ENCODE data around the gene SORCS3.

The SORCS3 gene

DNA sequence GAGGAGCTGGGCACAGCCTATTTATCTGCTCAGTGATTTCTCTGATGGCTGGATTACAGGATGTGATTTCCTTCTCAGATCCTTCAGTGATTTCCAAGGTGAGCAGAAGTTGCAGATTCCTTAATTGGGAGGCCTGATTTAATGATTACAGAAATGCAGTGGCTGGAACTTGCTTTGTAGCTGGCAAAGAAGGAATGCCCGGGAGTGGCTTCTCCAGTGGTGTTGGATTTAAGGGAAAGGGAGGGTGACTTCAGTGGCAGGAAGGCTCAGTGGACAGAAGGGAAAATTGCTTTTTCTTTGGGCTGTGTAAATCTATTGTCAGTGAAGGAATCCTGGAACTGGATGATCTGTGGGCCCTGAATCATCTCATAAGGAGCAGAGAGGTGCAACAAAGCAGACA is 5.1 kb downstream of the SORCS3 start:
- no peak for DNase-seq (ENCODE audit: low read depth)

DNA sequence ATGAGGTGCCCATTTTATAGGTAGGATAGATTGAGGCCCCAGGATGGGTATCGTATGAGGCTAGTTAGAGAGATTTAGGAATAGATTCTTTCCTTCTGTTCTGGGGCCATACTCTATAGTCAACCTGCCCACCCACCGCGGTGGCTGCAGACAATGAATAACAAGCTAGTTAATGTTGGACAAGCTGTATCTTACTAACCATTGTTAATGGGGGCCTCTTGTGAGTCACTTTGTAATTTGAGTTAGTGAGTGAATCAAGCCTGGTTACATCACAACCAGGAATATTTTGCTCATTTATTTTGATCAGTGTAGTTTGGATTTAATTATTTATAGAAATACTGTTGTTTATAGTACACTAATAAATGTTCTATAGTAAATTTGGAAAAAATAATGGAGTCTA is 7.3 kb downstream of the SORCS3 start:
- no peak for DNase-seq (ENCODE audit: low read depth)

DNA sequence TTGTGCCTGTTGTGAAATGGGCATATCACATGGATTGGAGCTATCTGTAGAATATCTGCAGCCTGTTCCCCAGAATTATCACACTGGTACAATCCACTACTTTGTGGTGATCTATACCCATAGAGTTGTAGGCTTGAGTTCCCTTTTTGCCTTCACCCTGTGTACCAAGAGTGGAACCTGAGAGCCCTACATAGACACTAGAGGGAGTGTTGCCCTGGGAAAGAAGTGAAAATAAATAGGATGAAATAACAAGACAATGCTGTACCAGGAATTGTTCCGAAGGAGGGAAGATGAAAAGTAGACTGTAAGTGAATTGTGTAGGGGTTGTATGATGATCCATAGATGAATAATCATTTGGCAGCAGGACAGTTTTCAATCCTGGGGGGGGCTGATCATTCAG is 9.0 kb downstream of the SORCS3 start:
- DNase-seq (ENCODE audit: low read depth): no peak

DNA sequence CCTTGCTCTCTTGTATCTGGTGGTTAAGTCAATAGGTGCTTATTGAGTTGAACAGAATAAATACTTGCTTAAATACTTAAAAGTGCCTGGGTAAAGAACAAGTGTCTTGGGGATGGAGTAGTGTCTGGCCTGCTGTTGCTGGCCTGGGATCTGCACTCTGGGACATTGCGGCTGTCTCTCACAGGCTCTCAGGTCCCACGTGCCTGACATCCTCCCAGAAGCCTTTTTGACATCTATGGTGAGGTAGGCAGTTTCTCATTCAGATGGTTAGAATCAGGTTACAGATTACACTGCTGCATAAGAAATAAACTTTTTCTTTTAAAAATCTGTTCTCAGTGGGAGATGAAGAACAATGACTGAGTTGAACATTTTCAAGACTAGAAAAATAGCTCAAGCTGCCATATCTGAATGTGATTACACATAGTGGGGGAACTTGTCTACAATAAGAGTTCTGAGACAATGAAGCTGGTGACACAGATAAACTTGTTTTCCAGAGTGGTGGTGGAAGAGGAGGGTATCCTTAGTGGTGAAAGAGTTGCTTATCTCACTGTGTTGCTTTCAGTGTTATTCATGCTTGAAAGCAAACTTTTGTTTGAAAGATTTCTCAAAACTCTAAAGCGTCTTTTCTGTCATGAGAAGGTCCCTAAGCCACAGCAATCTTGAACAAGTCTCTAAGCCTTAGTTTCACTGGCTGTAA is 9.7 kb downstream of the SORCS3 start:
- no peak for DNase-seq (ENCODE audit: low read depth)

DNA sequence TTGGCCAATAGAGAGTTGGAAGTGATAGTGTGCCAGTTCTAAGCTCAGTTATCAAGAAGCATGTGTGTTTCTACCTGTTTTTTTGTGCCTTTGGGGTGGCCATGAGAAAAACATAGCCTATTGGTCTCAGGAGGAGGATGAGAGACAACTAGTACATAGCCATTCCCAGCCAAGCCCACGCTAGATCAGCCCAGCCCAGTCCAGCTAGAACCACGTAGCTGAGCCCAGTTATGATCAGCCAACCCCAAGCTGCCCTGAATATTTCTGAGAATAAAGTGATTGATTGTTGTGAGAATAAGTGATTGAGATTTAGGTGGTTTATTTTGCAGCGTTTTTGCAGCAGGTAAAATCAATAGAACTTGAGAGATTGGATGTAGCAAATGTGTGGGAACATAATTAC is 15.9 kb downstream of the SORCS3 start:
- no peak for DNase-seq (ENCODE audit: low read depth)

DNA sequence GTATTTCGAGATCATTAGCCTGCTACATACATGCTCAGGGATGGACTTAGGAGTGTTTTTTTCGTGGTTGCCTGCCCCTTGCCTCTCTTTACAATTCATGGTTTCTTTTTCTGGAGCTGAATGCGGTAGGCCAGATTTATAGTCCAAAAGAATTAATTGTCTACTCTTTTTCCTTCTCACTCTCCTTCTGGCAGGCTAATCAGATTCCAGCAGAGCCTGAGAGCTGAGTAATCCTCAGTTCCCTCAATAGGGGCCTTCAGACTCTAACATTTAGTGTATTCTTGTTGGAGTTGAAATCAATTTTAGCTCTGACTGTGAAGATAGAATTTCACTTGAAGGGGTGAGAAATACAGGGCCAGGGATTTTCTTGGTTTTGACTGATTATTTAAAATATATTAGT is 16.4 kb downstream of the SORCS3 start:
- no peak for DNase-seq (ENCODE audit: low read depth)

DNA sequence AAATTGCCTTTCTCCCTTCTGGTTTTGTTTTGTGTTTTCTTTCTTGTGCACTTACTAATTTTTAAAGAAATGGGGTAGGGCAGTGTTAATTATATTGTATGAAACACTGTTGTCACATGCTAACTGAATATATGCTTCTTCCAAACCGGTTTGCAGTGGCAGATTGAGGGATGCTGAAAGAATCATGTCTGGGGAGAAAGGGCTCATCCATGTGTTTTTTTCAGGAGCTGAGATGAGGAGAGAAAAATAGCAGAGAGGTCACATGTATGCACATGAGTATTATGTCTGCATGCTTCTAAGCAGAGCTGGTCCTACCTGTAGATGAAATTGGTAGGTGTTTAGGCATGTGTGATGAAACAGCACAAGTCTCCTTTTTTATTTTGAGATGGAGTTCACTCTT is 17.0 kb downstream of the SORCS3 start:
- DNase-seq (ENCODE audit: low read depth): no peak

DNA sequence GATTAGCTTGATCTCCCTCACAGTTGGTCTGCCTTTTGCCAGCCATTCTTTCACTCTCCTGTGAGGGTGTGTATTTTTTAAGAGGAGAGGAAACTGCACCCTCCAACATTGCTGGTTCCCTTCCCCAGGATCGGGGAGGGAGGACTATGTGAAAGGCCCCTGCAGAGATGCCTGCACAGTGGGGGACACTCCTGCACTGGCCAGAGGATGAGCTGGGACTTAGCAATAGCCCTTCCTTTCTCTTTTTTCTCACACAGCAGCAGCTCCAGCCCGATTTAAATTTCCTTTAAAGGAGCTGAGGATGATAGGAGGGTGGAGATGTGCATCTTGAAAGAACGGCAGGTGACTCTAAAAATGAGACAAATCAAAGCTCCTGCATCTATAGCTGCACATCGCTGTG is 18.7 kb downstream of the SORCS3 start:
- DNase-seq (ENCODE audit: low read depth): no peak

DNA sequence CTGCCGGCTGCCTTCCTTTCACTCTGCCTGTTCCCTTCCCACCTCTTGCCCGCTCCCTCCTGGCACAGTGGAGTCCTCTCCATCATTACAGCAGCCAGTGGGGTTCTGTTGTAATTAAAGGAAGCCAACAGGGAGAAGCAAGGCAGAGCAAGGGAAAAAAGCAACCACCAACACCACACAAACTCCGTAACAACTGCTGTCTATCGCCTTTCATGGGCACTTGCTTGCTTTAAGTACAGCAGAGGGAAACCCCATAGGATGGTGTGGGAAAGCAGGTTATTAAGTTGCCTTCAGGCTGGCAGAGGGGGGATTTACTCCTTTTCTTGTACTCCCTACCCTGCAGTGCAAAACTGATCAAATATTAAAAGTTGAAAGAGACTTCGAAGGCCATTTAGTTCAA is 22.0 kb downstream of the SORCS3 start:
- DNase-seq (ENCODE audit: low read depth): no peak

DNA sequence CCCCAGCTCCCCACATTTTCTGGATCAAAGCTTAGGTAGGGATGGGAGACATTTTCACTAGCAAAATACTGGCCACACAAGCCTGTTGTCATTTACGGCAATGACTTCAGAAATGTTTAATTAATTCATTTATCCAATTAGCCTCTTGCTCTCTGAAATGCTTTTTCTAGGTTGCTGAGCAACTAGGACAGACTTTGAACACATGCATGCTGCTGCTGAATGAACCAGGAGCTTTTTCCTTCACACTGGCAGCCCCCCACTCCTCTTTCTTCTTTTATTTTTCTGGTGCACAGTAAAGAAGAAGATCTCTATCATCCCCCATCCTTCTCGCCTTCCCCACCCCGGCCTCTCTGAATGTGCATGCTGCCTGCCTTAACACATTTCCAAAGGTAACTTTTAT is 22.5 kb downstream of the SORCS3 start:
- DNase-seq (ENCODE audit: low read depth): no peak

DNA sequence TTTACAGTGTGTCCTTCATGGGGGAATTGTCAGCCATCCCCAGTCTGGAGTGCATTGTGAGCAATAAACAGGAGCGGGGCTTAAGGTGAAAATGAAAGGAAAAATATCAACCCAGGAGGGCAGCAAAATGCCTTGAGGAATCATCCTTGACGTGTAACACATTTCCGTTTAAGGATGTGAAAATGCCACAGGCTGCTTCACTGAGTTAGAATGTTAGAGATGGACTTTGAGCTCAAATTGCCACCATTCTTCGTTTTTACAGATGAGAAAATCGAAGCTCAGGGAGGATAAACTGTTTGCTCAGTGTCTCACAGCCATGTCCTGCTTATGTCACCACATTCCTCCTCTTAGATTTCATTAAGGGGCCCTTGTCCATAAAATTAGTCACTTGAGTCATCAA is 23.1 kb downstream of the SORCS3 start:
- no peak for DNase-seq (ENCODE audit: low read depth)

DNA sequence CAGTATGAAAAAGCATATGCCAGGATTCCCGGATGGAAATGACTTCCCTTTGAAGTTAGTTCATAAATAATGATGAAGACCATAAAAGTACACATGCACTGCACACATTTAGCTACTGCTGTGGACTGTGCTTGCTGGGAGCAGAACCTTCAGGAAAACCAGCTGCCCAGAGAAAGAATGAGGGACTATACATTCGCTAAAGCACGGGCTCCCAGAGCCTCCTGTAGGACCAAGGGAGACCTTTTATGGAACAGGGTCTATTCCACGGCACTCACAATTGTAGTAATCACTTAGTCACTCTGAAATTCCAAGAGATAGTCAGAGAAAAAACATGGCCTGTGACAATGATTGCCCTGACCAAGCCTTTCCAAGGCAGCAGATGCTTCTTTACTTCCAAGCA is 24.1 kb downstream of the SORCS3 start:
- DNase-seq (ENCODE audit: low read depth): no peak

DNA sequence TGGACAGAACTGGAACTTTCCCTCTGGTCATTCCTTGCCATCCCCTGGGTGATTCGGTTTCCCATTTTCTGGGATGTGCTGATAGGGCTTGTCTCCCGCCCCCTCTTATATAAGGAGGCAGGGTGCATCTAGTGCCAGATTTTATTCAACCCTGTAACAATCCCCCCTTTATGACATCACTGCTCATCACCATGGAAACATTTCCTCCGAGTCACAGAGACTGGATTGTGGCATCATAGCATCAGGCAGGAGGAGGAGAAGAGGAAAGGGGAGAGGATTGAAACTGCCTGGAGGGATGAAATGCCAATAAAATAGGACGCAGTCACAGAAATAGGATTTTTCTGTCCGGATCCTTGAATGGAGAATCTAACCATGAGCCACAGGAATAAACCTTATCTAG is 25.0 kb downstream of the SORCS3 start:
- DNase-seq (ENCODE audit: low read depth): no peak

DNA sequence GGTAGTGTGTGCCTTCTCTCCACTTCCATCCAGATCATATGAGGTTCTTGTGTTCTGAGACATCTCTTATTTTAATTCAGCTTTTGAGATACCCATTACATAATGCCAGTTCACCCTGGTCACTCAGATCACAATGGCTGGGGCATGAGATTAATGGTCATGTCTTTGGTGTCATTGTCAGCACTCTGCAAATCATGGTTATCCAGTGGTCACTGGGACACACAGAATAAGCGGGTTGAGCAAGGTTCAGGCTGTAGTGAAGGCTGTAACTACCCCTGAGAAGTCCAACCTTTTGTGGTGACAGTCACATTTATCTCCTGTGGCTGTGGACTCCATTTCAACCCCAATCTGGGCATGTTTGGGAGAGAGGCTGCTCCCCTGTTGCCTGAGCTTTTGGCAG is 35.8 kb downstream of the SORCS3 start:
- no peak for DNase-seq (ENCODE audit: low read depth)

DNA sequence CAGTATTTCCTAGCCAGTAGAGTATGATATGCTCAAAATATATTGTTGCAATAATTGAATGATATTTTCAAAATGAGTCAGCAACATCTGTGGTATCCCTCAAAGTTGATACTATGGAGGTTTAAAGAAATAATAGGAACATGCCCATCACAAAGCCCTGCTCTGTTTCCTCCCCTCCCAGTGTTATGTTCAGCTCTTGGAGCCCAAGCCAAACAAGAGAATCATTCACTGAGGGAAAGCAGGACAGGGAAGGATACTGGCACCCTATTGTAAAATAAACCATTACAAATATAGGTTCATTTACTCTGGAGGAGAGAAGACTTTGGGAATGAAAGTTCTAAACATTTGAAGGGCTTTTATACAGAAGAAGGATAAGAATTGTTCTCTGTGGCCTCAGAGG is 37.6 kb downstream of the SORCS3 start:
- DNase-seq (ENCODE audit: low read depth): no peak

DNA sequence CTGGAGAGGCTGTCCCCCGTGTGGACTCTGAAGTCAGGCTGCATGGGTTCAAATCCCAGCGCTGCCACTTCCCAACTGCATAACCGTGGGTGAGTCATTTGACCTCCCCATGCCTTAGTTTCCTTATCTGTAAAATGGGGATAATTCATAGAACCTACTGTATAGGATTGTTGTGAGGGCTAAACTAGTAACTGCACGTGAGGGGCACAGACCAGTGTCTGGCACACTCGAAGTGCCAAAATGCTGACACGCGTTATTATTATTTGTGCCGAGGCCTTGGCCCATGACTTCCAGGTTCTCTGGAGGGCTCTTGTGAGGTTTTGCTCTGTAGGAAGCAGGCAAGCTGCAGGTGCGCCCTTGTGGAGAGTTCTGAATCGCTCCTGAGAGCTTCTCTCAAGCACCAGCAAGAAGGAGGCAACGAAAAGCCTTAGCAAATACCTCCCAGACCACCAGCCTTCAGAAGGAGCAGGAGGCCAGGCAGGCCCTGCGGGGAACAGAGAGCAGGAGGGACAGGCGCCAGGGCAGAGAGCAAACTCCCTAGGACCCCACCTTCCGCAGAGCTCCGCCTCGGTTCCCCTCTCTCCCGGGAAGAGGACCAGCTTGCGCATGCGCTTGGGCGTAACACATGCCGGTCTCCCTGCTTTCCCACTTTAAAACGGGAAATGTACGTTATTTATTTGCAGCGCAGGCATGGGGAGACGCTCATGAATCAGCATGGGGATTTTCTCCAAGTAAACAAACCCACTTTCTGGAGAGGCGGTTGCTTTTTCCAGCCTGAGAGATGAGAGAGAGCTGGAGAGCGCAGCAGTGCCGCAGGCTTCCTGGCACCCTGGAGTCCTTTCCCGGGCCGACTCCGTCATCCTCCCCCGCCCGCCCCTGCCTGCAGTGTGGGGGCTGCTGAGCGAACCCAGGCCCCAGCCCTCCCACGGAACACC is 39.6 kb downstream of the SORCS3 start:
- DNase-seq (ENCODE audit: low read depth): no peak

DNA sequence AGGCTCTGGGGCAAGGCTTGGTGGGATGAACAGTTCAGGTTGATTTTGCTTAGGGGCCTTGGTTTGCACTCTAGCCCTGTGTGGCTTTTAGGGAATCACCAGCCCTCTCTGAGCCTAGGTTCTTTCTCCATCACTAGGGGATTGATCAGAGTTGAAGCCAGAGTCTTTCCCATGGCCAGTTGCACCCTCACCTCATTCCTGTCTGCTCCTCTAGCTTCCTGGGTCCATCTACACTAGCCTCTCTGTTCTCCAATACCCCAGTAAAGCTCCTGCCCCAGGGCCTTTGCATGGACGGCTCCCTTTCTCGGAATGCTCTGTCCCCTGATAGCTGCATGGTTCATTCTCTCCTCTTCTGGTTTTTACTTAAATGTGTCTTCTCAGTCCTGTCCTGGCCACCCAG is 40.4 kb downstream of the SORCS3 start:
- DNase-seq (ENCODE audit: low read depth): no peak

DNA sequence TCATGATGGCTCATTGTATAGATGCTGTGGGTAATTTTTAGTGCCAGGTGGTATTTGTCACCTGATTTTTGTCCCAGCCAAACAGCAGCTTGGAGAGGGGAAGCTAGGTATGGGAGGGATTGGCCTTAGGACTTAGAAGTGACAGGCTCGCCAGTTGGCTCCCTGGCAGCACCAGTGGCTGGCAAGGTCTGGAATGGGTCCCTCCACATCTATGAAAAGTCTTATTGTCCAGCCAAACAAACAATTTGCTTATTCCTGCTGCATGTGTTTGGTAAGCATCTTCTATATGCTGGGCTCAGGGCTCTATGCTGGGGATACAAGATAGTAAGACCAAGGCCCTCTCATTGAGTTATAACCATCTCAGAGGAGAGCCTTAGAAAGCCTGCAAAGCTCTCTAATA is 42.5 kb downstream of the SORCS3 start:
- DNase-seq (ENCODE audit: low read depth): no peak

DNA sequence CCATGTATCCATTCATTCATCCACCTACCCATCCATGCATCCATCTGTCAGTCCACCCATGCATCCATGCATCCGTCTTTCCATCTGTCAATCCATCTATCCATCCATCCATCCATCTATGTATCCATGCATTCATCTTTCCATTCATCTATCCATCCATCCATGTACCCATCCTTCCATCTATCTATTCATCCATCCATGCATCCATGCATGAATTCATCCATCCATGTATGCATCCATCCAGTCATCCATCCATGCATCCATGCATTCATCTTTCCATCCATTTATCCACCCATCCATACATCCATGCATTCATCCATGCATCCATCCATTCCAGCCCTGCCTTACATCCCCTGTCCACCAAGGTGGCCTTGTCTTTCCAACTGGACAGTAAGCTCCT is 45.7 kb downstream of the SORCS3 start:
- no peak for DNase-seq (ENCODE audit: low read depth)

DNA sequence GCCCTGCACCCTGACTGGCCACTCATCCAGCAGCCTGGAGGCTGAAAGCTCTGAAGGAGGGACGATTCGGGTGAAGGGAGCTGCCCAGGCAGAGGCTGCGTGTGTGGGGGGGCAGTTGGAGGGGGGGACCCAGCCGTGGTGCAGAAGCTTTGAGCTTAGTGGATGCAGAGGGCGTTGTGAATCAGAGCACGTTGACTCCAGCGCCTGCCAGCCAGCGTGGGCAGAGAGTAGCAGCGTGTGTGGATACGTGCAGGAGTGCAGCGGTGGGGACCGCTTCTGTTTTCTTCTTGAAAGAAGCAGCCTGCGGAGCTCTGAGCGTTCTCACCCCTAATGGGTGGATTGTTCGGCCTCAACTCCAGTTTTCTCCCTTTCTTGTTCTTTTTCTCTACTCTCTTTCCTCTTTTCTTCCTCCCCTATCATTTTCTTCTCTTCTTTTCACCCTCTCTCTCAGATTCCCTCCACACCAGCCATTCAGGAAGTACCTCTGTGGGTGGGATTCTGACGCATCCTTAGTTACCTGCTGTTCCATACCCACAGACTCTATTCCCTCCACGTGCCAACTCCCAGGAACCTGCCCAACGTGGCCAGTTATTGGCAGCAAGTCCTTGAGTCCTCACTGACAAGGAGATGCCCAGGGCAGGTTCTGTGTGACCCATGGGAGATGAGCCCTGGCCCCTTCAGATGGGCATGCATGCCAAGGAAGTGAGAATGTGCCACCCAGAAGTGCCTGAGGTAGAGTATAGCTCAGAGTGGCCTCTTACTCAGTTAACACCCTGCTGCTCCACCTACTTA is 47.4 kb downstream of the SORCS3 start:
- no peak for DNase-seq (ENCODE audit: low read depth)

DNA sequence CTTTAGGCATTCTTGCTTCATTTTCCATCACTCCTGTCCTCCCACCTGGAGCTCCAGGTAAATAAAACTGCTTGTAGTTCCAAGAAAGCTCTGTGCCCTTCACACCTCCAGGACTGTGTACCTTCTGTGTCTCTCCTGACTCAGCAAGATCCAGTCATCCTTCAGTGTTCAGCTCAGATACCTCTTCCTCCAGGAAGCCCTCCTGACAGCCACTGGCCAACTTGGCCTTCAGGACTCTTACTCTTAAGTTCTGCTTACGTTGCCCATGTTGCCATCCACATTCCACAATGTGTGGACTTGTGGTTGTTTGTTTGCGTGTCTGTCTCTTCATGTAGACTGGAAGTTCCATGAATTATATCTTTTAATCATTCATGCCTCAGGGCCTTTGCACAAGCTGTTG is 48.0 kb downstream of the SORCS3 start:
- no peak for DNase-seq (ENCODE audit: low read depth)

DNA sequence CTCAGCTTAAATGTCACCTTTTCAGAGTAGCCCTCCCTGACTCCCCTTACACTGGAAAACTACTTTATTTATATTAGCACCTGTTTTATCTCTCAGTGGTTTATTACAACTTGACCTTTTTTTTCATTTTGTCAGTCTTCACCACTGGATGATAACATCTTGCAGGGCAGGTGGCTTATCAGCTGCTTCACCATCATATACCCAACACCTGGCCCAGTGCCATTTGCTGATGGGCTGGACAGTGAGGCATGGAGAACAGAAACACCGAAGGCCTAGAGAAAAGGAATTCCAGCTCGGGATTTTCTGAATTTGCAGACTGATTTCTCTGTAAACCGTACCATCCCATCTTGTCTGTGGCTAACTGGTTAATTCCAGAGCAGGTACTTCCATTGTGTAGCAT is 48.5 kb downstream of the SORCS3 start:
- DNase-seq (ENCODE audit: low read depth): no peak

DNA sequence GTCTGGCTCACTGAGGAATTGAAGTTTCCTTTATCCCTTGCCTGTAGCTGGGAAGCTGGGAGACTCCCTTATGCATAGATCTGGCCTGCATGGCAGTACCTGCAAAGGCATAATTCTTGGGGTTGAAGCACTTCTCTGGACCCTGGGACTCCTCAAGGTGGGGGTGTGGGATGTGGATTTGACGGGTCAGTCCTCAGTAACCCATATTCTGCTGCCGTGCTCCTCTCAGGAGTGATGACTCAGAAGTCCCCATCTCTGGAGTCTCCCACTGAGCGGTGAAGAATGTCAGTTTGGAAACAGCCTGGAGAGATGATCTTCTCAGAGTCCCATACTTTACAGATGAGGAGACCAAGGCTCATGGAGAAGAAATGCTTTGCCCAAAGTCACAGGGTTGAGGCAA is 49.0 kb downstream of the SORCS3 start:
- DNase-seq (ENCODE audit: low read depth): no peak

Measured in HS-27A (cell line).